HEK293 (cell line): ENCODE data around the gene ROCK1.
A peak's percentile ranks its signal among the peaks of the same experiment; 100 is the strongest.

Source experiments
- CTCF ChIA-PET: fragments of 350-600 bp; formaldehyde crosslinking; extraction: SDS; loops from one replicate; lab custom pipeline; 2021; ENCODE audit warnings: antibody characterized with exemption; lab: Yijun Ruan, JAX
- POLR2A ChIA-PET: fragments of 300-600 bp; formaldehyde crosslinking; extraction: SDS; loops from one replicate; lab custom pipeline; 2020; ENCODE audit warnings: antibody characterized with exemption, inconsistent platforms; lab: Yijun Ruan, JAX
- H3K27ac ChIP-seq: fragments of 200-500 bp; sonication (Bioruptor generic); 2 replicates; pipeline ENCODE4 v1.5.1; 2014; ENCODE audit warnings: low read depth, low read length, control low read depth, inconsistent platforms; ENCODE audit errors: extremely low read depth
- H3K36me3 ChIP-seq, 2 experiments: fragments of 200-500 bp in 1 of 2; sonication (Bioruptor generic) in 1 of 2; 1 replicate in 1 of 2; 2 replicates in 1 of 2; pipeline ENCODE4 v1.5.1; 2014 to 2017; ENCODE audit warnings: inconsistent platforms in 2 of 2, low read length in 2 of 2; ENCODE audit not compliant: control insufficient read depth in 2 of 2, insufficient read depth in 1 of 2
- H3K4me1 ChIP-seq: fragments of 200-500 bp; sonication (Bioruptor generic); 2 replicates; pipeline ENCODE4 v1.5.1; 2014; ENCODE audit warnings: mild to moderate bottlenecking, low read length, inconsistent platforms; ENCODE audit not compliant: control insufficient read depth, insufficient read depth
- H3K4me3 ChIP-seq: 2 replicates; pipeline ENCODE4 v1.5.1; 2011; ENCODE audit warnings: low read depth, mild to moderate bottlenecking, control low read depth, low read length, moderate library complexity
- H3K9me3 ChIP-seq: fragments of 200-500 bp; sonication (Bioruptor generic); 2 replicates; pipeline ENCODE4 v1.5.1; 2014; ENCODE audit warnings: low read depth, low read length, inconsistent platforms; ENCODE audit not compliant: control insufficient read depth, insufficient read depth
- BCL11A ChIP-seq: fragments of 450-650 bp; formaldehyde crosslinking; IDR thresholded peaks from 2 replicates; pipeline ENCODE4 v1.5.1; 2016; ENCODE audit warnings: low read depth, missing biosample characterization, missing genetic modification characterization
- CTCF ChIP-seq: fragments of 450-650 bp; formaldehyde crosslinking; IDR thresholded peaks from 2 replicates; pipeline ENCODE4 v1.5.1; 2016; ENCODE audit warnings: missing biosample characterization, missing genetic modification characterization
- GLI4 ChIP-seq: fragments of 450-650 bp; formaldehyde crosslinking; IDR thresholded peaks from 2 replicates; pipeline ENCODE4 v1.5.1; 2016; ENCODE audit warnings: missing biosample characterization, missing genetic modification characterization
- PRDM1 ChIP-seq: fragments of 450-650 bp; formaldehyde crosslinking; IDR thresholded peaks from 2 replicates; pipeline ENCODE4; 2016; ENCODE audit warnings: missing biosample characterization, missing genetic modification characterization
- SETDB1 ChIP-seq: IDR thresholded peaks from one replicate; pipeline ENCODE4 v1.6.1; 2017; ENCODE audit warnings: mild to moderate bottlenecking, low read length, moderate library complexity, mixed read lengths; ENCODE audit not compliant: insufficient read length
- SP7 ChIP-seq: fragments of 450-650 bp; formaldehyde crosslinking; IDR thresholded peaks from 2 replicates; pipeline ENCODE4 v1.5.1; 2016; ENCODE audit warnings: missing biosample characterization, missing genetic modification characterization
- TCF7L2 ChIP-seq: IDR thresholded peaks from 2 replicates; pipeline ENCODE4 v1.6.1; 2011; ENCODE audit warnings: low read depth, mild to moderate bottlenecking, inconsistent platforms, low read length, moderate library complexity, borderline replicate concordance
- TSHZ1 ChIP-seq: fragments of 450-650 bp; formaldehyde crosslinking; IDR thresholded peaks from 2 replicates; pipeline ENCODE4 v1.5.1; 2016; ENCODE audit warnings: missing biosample characterization, missing genetic modification characterization, borderline replicate concordance
- ZBTB49 ChIP-seq: fragments of 450-650 bp; formaldehyde crosslinking; IDR thresholded peaks from 2 replicates; pipeline ENCODE4 v1.5.1; 2016; ENCODE audit warnings: missing biosample characterization, missing genetic modification characterization, low read depth
- ZNF140 ChIP-seq: fragments of 450-650 bp; formaldehyde crosslinking; IDR thresholded peaks from 2 replicates; pipeline ENCODE4 v1.5.1; 2016; ENCODE audit warnings: missing biosample characterization, missing genetic modification characterization
- ZNF350 ChIP-seq: fragments of 450-650 bp; formaldehyde crosslinking; IDR thresholded peaks from 2 replicates; pipeline ENCODE4 v1.5.0; 2017; ENCODE audit warnings: missing biosample characterization, mild to moderate bottlenecking, missing genetic modification characterization
- ZNF394 ChIP-seq: fragments of 450-650 bp; formaldehyde crosslinking; IDR thresholded peaks from 2 replicates; pipeline ENCODE4 v1.5.1; 2016; ENCODE audit warnings: missing biosample characterization, missing genetic modification characterization, mild to moderate bottlenecking, moderate library complexity, borderline replicate concordance
- ZNF423 ChIP-seq: fragments of 450-650 bp; formaldehyde crosslinking; IDR thresholded peaks from 2 replicates; pipeline ENCODE4 v1.5.1; 2016; ENCODE audit warnings: missing biosample characterization, missing genetic modification characterization
- ZNF623 ChIP-seq: fragments of 450-650 bp; formaldehyde crosslinking; IDR thresholded peaks from 2 replicates; pipeline ENCODE4 v1.5.1; 2016; ENCODE audit warnings: missing biosample characterization, missing genetic modification characterization
- ZNF645 ChIP-seq: fragments of 450-650 bp; formaldehyde crosslinking; IDR thresholded peaks from 2 replicates; pipeline ENCODE4; 2016; ENCODE audit warnings: missing biosample characterization, missing genetic modification characterization
- ZNF677 ChIP-seq: fragments of 450-650 bp; IDR thresholded peaks from 2 replicates; pipeline ENCODE4 v1.5.0; 2018; ENCODE audit warnings: missing biosample characterization, mild to moderate bottlenecking, missing genetic modification characterization, moderate library complexity
- ZNF768 ChIP-seq: fragments of 450-650 bp; formaldehyde crosslinking; IDR thresholded peaks from 2 replicates; pipeline ENCODE4 v1.5.1; 2018; ENCODE audit warnings: missing biosample characterization, mild to moderate bottlenecking, missing genetic modification characterization
- ZSCAN23 ChIP-seq: fragments of 450-650 bp; formaldehyde crosslinking; IDR thresholded peaks from 2 replicates; pipeline ENCODE4 v1.5.1; 2016; ENCODE audit warnings: missing biosample characterization, missing genetic modification characterization

Gene ROCK1

GRCh38 chr18:21080576-21080975, 31.0 kb downstream of the ROCK1 start:
- POLR2A ChIA-PET, result interaction anchor here (1.7 kb wide), 1 partner anchor 31 kb away, joined by 4 read pairs; the partner anchor contains the start of gene ROCK1
- H3K9me3 ChIP-seq, result no peaks in the 10 kb centered on the region
- no peaks in the 10 kb centered on the region for H3K36me3 ChIP-seq
- CTCF ChIA-PET, result no interaction called here
- no peak overlapping the region for H3K4me3 ChIP-seq
- TF ChIP-seq ZNF645 (no peak), SETDB1 (peak; percentile 49), ZNF423 (tag by site-specific recombination) (no peak), GLI4 (tag by site-specific recombination) (no peak)
- H3K27ac ChIP-seq, result no peak overlapping the region
- no peaks in the 10 kb centered on the region for H3K4me1 ChIP-seq

- Histone ChIP-seq H3K4me1 (peaks cover 20% of the 10 kb centered on the region), H3K4me3 (no peak overlapping the region), H3K36me3 (no peaks in the 10 kb centered on the region), H3K27ac (no peak overlapping the region)
- POLR2A ChIA-PET, result interaction anchor here (1.7 kb wide), 1 partner anchor 37 kb away, joined by 7 read pairs; the partner anchor contains the start of gene ROCK1
- TF ChIP-seq ZNF768 (no peak), CTCF (tag by site-specific recombination) (no peak), ZNF140 (tag by site-specific recombination) (no peak), ZNF677 (tag by site-specific recombination) (no peak), ZNF623 (peak; percentile 49), TCF7L2 (no peak), ZNF394 (tag by site-specific recombination) (no peak), ZNF350 (tag by site-specific recombination) (no peak), ZBTB49 (tag by site-specific recombination) (no peak), ZSCAN23 (no peak), SP7 (tag by site-specific recombination) (0 out of 2 replicates have a peak, but pooled peaks have one; percentile 38), BCL11A (tag by site-specific recombination) (no peak), PRDM1 (tag by site-specific recombination) (peak; percentile 61; the same call in 1 of the 2 replicates), TSHZ1 (tag by site-specific recombination) (no peak)
- TF ChIP-seq, all 188 proteins: peak for 3
- H3K9me3 ChIP-seq, result no peaks in the 10 kb centered on the region
- CTCF ChIA-PET, result interaction anchor here (0.6 to 0.7 kb wide), 3 partner anchors 54 to 102 kb away, joined by 3 to 4 read pairs (median 3); no protein-coding TSS in a partner anchor
Observed at GRCh38 chr18:21074336-21075323, 37.0 kb downstream of the ROCK1 start.
